ENCODE results near the gene CFAP299.
"Not testable (repeated sequence)": the region's sequence is repeated elsewhere in the genome, so short reads cannot be mapped to it uniquely, and the experiment has no call there.

CFAP299 gene

DNA sequence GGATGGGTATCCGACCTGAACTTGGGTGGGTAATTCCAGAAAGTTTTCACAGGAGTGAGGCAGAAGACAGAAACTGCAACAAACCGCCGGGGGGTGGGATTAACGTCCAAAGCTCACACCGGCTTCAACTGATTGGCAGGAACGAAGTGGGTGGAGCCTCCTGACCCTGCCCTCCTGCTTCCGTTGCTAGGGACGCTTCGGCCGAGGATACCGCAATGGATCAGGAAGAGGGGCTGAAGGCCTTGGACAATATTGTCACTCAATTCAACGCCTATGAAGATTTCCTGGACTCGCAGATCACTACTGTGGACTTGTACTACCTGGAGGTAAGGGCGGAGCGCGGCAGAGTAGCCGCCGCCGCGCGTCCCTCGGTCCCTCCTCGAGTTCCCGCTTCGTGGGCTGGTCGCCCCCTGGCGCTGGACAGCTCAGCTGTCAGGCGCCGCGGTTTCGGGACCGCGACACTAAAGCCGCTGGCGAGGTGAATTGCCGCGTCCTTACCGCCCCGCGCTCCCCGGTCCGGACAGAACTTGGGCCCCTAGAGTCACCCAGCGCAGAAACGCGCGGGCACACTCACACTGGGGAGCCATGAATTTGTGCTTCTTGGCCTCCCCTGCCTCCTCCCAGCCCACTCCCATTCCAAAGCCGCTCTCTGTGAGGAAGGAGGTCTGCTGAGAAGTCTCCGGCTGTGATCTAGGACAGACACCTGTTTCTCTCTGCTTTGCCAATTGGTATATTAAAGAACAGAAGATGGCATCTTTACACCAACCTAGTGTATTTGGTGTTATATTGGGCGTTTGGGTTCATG, at the start of gene CFAP299:
CFAP299 (plus strand) TSS at position 177 of the 805 bp plus-strand sequence.
- DNase-seq (ENCODE audit: low spot score): peak; percentile 43

DNA sequence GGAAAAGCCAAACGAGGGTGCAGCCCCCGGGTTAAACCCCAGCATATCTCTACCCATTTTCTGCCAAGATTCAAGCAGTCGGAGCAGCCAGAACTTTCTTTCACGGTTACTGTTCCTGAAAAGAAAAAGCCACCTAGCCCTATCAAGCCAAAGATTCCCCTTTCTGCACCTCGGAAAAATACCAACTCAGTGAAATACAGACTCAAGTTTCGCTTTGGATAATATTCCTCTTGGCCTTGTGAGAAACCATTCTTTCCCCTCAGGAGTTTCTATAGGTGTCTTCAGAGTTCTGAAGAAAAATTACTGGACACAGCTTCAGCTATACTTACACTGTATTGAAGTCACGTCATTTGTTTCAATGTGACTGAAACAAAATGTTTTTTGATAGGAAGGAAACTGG, 49.1 kb upstream of the CFAP299 start:
- no peak for DNase-seq (ENCODE audit: low spot score)

DNA sequence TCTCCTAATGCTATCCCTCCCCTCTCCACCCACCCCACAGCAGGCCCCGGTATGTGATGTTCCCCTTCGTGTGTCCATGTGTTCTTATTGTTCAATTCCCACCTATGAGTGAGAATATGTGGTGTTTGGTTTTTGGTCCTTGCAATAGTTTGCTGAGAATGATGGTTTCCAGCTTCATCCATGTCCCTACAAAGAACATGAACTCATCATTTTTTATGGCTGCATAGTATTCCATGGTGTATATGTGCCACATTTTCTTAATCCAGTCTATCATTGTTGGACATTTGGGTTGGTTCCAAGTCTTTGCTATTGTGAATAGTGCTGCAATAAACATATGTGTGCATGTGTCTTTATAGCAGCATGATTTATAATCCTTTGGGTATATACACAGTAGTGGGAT, 44.9 kb upstream of the CFAP299 start:
- DNase-seq (ENCODE audit: low spot score): not testable (repeated sequence)

DNA sequence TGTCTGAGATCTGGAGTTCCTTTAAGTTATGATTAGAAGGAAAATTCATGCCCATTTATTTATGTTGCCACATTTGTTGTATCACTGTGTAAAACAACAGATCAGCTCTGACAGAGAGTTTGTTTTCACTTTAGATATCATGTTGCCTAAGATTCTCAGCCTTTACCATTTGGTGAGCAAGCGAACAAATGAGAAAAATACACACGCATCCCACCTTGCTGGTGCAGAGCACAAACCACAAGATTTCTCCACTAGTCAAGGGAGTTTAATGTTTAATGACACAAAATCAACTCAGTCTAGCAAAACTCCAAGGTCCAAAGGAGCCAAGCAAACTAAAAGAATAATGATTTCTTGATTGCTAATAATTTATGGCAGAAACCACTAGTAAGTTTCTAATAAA, 41.3 kb upstream of the CFAP299 start:
- no peak for DNase-seq (ENCODE audit: low spot score)

- DNase-seq (ENCODE audit: low spot score): no peak
Observed at GRCh38 chr4:80295336-80295735, 40.2 kb upstream of the CFAP299 start.

GRCh38 chr4:80295826-80296225, 39.7 kb upstream of the CFAP299 start:
- no peak for DNase-seq (ENCODE audit: low spot score)

GRCh38 chr4:80301884-80302283, 33.6 kb upstream of the CFAP299 start:
- no peak for DNase-seq (ENCODE audit: low spot score)

DNA sequence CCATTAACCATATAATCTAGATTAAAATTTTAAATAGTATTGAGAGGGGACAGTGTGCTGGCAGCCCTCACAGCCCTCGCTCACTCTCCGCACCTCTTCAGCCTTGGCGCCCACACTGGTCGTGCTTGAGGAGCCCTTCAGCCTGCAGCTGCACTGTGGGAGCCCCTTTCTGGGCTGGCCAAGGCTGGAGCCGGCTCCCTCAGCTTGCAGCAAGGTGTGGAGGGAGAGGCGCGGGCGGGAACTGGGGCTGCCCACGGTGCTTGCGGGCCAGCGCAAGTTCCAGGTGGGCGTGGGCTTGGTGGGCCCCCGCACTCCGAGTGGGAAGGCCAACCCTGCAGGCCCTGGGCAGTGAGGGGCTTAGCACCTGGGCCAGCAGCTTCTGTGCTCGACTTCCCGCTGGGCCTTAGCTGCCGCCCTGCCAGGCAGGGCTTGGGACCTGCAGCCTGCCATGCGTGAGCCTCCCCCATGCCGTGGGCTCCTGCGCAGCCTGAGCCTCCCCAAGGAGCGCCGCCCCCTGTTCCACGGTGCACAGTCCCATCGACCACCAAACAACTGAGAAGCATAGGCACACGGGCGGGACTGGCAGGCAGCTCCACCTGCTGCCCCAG, 32.8 kb upstream of the CFAP299 start:
- no peak for DNase-seq (ENCODE audit: low spot score)

GRCh38 chr4:80305466-80305865, 30.1 kb upstream of the CFAP299 start:
- DNase-seq (ENCODE audit: low spot score): no peak

GRCh38 chr4:80306260-80306659, 29.3 kb upstream of the CFAP299 start:
- no peak for DNase-seq (ENCODE audit: low spot score)

- DNase-seq (ENCODE audit: low spot score): no peak
Observed at GRCh38 chr4:80307183-80307735, 28.3 kb upstream of the CFAP299 start.

GRCh38 chr4:80307774-80308465, 27.6 kb upstream of the CFAP299 start:
- DNase-seq (ENCODE audit: low spot score): no peak

DNA sequence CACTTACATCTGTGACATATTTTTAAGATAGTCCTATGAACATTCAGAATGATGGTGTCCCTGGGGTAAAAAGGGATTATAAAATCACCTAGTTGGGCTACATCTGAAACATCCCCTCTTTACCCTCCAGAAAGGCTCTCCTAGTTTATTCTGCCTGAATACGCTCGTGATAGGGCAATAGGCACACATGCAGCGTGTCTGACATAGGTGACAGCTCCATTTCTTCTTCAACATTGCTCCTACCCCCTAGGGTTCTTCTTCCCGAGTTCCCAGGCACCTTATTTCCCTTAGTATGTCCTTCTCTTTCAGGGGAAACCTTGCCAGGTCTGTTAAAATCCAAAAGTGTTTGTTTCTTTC, 27.1 kb upstream of the CFAP299 start:
- no peak for DNase-seq (ENCODE audit: low spot score)

- no peak for DNase-seq (ENCODE audit: low spot score)
Observed at GRCh38 chr4:80309294-80310004, 26.1 kb upstream of the CFAP299 start.

- DNase-seq (ENCODE audit: low spot score): no peak
Observed at GRCh38 chr4:80311130-80311529, 24.4 kb upstream of the CFAP299 start.

DNA sequence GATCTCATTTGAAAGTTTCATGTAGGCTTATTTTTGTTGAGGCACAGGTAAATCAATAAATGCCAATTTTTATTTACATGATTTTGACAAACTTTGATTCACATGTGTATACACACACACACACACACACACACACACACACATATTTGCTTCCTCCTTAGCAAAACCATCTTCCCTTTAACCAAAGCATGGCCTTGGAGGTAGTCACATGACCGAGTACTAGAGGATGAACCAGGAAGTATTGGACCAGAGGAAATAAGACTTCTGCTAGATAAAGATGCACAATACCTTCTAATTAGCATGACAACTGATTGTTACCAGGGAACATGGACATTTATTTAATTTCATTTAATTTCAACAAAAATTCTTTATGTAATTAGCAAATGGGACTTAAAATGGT, 23.4 kb upstream of the CFAP299 start:
- no peak for DNase-seq (ENCODE audit: low spot score)

GRCh38 chr4:80313627-80314026, 21.9 kb upstream of the CFAP299 start:
- DNase-seq (ENCODE audit: low spot score): no peak

DNA sequence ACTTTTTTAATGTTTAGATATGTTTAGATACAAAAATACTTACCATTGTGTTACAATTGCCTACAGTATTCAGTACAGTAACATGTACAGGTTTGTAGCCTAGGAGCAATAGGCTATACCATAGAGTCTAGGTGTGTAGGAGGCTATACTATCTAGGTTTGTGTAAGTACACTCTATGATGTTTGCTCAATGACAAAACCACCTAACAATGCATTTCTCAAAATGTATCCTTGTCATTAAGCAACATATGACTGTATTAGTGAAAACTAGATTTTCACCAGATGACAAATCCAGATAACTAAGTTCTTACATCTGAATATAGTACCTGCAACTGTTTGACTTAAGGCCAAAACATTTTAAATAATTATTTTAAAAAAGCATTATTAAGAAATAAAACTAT, 19.7 kb upstream of the CFAP299 start:
- not testable (repeated sequence) for DNase-seq (ENCODE audit: low spot score)

DNA sequence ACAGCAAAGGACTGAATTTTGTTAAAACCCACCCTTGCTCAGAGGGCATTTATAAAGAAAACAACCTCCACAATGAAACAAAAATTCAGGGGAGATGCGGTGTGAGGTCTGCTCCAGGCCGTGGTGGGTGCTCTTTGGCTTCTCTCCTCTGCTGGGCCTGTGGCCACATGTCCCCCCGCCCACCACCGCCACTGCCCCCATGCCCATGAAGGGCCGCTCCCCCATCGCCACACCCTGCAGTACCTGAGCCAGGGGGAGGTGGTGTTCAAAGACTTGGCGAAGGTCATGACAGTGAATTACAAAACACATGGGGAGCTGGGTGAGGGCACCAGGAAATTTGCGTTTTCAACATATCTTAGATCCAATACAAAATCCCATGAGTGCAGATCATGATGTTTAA, 14.2 kb upstream of the CFAP299 start:
- no peak for DNase-seq (ENCODE audit: low spot score)

DNA sequence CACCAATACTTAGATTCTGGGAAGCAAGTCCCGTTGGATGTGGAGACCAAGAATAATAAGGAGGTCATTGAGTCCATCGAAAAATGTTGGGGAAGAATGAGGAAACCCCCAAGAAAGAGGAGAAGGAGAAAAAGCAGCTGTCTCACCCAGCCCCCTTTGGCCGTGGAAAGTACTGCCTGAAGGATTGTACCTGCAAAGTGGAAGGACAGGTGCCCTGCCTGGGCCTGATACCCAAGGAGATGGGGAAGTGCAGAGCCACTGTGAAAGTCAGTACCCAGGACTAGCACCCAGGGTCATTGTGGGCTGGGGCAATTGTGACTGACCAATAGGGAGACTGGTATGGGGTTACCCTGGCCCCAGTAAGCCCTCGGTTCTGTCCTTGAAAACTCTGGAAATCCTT, 13.8 kb upstream of the CFAP299 start:
- DNase-seq (ENCODE audit: low spot score): no peak

DNA sequence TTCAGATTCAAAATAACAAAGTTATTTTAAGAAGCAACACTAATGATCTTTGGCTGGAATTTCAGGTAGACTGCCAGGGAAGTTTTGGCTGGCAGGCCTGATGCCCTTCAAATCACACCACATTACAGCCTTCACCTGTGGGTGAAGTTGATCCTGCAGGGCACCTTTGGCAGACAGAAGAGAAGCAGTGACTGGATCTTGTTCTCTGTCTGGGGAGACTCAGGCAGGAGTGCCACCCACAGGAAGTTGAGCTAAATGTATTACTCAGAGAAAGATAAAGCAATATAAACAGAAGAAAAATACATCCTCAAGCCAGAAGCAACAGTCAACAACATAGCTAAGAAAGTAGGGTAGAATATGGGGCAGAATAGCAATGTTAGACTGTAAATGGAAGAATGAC, 12.8 kb upstream of the CFAP299 start:
- DNase-seq (ENCODE audit: low spot score): no peak

- no peak for DNase-seq (ENCODE audit: low spot score)
Observed at GRCh38 chr4:80324171-80324570, 11.4 kb upstream of the CFAP299 start.

Data from globus pallidus (tissue), 1 donor.